Measurements from ENCODE around the gene RYR2.

Gene RYR2

GRCh38 chr1:237553078-237553477 lies 511.1 kb downstream of the RYR2 start:
- H4K91ac ChIP-seq (ENCODE audit: low read depth, low read length) = no peak overlapping the region
- no peak overlapping the region for H3K14ac ChIP-seq (ENCODE audit: low read length)
- H3K9ac ChIP-seq (ENCODE audit: low read length) = no peak overlapping the region
- H3K27ac ChIP-seq (ENCODE audit: low read depth, low read length) = no peak overlapping the region
- no peak overlapping the region for H2BK5ac ChIP-seq (ENCODE audit: low read depth, low read length, poor library complexity)
- H3K36me3 ChIP-seq (ENCODE audit: control insufficient read depth in 1 of 2, insufficient read depth in 2 of 2, low read length in 2 of 2) = peaks cover 2% of the 10 kb centered on the region in 2 experiments
- H3K27me3 ChIP-seq (ENCODE audit: insufficient read depth, low read length) = no peaks in the 10 kb centered on the region
- H4K8ac ChIP-seq (ENCODE audit: low read depth, low read length) = no peak overlapping the region
- no peak overlapping the region for H3K4me3 ChIP-seq (ENCODE audit: low read depth, low read length)
- no peak for DNase-seq
- no peaks in the 10 kb centered on the region for H3K79me2 ChIP-seq (ENCODE audit: control insufficient read depth, insufficient read depth, low read length, poor library complexity)
- H3K79me1 ChIP-seq (ENCODE audit: low read length) = no peaks in the 10 kb centered on the region
- no peak overlapping the region for H3K23ac ChIP-seq (ENCODE audit: low read length)
- H2AK5ac ChIP-seq (ENCODE audit: low read length) = no peak overlapping the region
- H3K4ac ChIP-seq (ENCODE audit: low read depth, low read length) = no peak overlapping the region
- H4K12ac ChIP-seq (ENCODE audit: low read depth, low read length) = no peak overlapping the region
- WGBS (ENCODE audit: extremely low coverage, insufficient coverage, insufficient read length) = no CpG with 5 or more reads among the region's 1 CpG
- H3K4me1 ChIP-seq (ENCODE audit: control insufficient read depth in 1 of 2, insufficient read depth in 2 of 2, low read length in 2 of 2) = no peaks in the 10 kb centered on the region
- no peak overlapping the region for H2BK120ac ChIP-seq (ENCODE audit: insufficient read depth, low read length, poor library complexity)
- H3K18ac ChIP-seq (ENCODE audit: low read length) = no peak overlapping the region
- H3K4me2 ChIP-seq (ENCODE audit: low read length) = no peak overlapping the region
- H2AFZ ChIP-seq (ENCODE audit: insufficient read depth, low read length, poor library complexity) = no peak overlapping the region
- H2BK12ac ChIP-seq (ENCODE audit: low read length) = no peak overlapping the region
- H3K9me3 ChIP-seq (ENCODE audit: insufficient read depth, low read depth, low read length) = no peaks in the 10 kb centered on the region

GRCh38 chr1:237556911-237557310 lies 514.9 kb downstream of the RYR2 start:
- Histone ChIP-seq H2BK5ac (ENCODE audit: low read depth, low read length, poor library complexity) (no peak overlapping the region), H3K27me3 (ENCODE audit: insufficient read depth, low read length) (no peaks in the 10 kb centered on the region), H3K27ac (ENCODE audit: low read depth, low read length) (no peak overlapping the region), H2BK12ac (ENCODE audit: low read length) (no peak overlapping the region), H3K9me3 (ENCODE audit: insufficient read depth, low read depth, low read length) (no peaks in the 10 kb centered on the region), H3K14ac (ENCODE audit: low read length) (no peak overlapping the region), H3K4ac (ENCODE audit: low read depth, low read length) (no peak overlapping the region), H3K9ac (ENCODE audit: low read length) (no peak overlapping the region), H4K91ac (ENCODE audit: low read depth, low read length) (no peak overlapping the region), H3K4me2 (ENCODE audit: low read length) (no peak overlapping the region), H3K4me1 (ENCODE audit: control insufficient read depth in 1 of 2, insufficient read depth in 2 of 2, low read length in 2 of 2) (no peaks in the 10 kb centered on the region), H3K79me1 (ENCODE audit: low read length) (no peaks in the 10 kb centered on the region), H3K23ac (ENCODE audit: low read length) (no peak overlapping the region), H2BK120ac (ENCODE audit: insufficient read depth, low read length, poor library complexity) (no peak overlapping the region), H3K36me3 (ENCODE audit: control insufficient read depth in 1 of 2, insufficient read depth in 2 of 2, low read length in 2 of 2) (no peaks in the 10 kb centered on the region), H2AFZ (ENCODE audit: insufficient read depth, low read length, poor library complexity) (no peak overlapping the region), H4K12ac (ENCODE audit: low read depth, low read length) (no peak overlapping the region), H3K4me3 (ENCODE audit: low read depth, low read length) (no peak overlapping the region), H3K79me2 (ENCODE audit: control insufficient read depth, insufficient read depth, low read length, poor library complexity) (no peaks in the 10 kb centered on the region), H4K8ac (ENCODE audit: low read depth, low read length) (no peak overlapping the region), H3K18ac (ENCODE audit: low read length) (no peak overlapping the region), H2AK5ac (ENCODE audit: low read length) (no peak overlapping the region)
- WGBS (ENCODE audit: extremely low coverage, insufficient coverage, insufficient read length) = no CpG with 5 or more reads among the region's 3 CpGs
- DNase-seq = no peak

- H3K4me3 ChIP-seq (ENCODE audit: low read depth, low read length) = no peak overlapping the region
- no peak overlapping the region for H2BK12ac ChIP-seq (ENCODE audit: low read length)
- no peak overlapping the region for H4K8ac ChIP-seq (ENCODE audit: low read depth, low read length)
- H3K4me1 ChIP-seq (ENCODE audit: control insufficient read depth in 1 of 2, insufficient read depth in 2 of 2, low read length in 2 of 2) = no peaks in the 10 kb centered on the region
- no peak overlapping the region for H2BK120ac ChIP-seq (ENCODE audit: insufficient read depth, low read length, poor library complexity)
- WGBS (ENCODE audit: extremely low coverage, insufficient coverage, insufficient read length) = no CpG with 5 or more reads among the region's 4 CpGs
- no peak overlapping the region for H3K18ac ChIP-seq (ENCODE audit: low read length)
- no peaks in the 10 kb centered on the region for H3K36me3 ChIP-seq (ENCODE audit: control insufficient read depth in 1 of 2, insufficient read depth in 2 of 2, low read length in 2 of 2)
- H3K9ac ChIP-seq (ENCODE audit: low read length) = no peak overlapping the region
- no peak overlapping the region for H2AFZ ChIP-seq (ENCODE audit: insufficient read depth, low read length, poor library complexity)
- H4K91ac ChIP-seq (ENCODE audit: low read depth, low read length) = no peak overlapping the region
- no peaks in the 10 kb centered on the region for H3K9me3 ChIP-seq (ENCODE audit: insufficient read depth, low read depth, low read length)
- H2BK5ac ChIP-seq (ENCODE audit: low read depth, low read length, poor library complexity) = no peak overlapping the region
- H3K14ac ChIP-seq (ENCODE audit: low read length) = no peak overlapping the region
- no peaks in the 10 kb centered on the region for H3K27me3 ChIP-seq (ENCODE audit: insufficient read depth, low read length)
- H3K23ac ChIP-seq (ENCODE audit: low read length) = no peak overlapping the region
- no peak overlapping the region for H4K12ac ChIP-seq (ENCODE audit: low read depth, low read length)
- no peaks in the 10 kb centered on the region for H3K79me1 ChIP-seq (ENCODE audit: low read length)
- no peak overlapping the region for H3K4ac ChIP-seq (ENCODE audit: low read depth, low read length)
- H2AK5ac ChIP-seq (ENCODE audit: low read length) = no peak overlapping the region
- H3K4me2 ChIP-seq (ENCODE audit: low read length) = no peak overlapping the region
- no peaks in the 10 kb centered on the region for H3K79me2 ChIP-seq (ENCODE audit: control insufficient read depth, insufficient read depth, low read length, poor library complexity)
- DNase-seq = peak; percentile 24 to 95
- no peak overlapping the region for H3K27ac ChIP-seq (ENCODE audit: low read depth, low read length)
Observed at GRCh38 chr1:237562242-237562823, 520.3 kb downstream of the RYR2 start.

GRCh38 chr1:237565236-237565635 lies 523.3 kb downstream of the RYR2 start:
- Histone ChIP-seq H3K79me2 (ENCODE audit: control insufficient read depth, insufficient read depth, low read length, poor library complexity) (no peaks in the 10 kb centered on the region), H4K8ac (ENCODE audit: low read depth, low read length) (no peak overlapping the region), H4K91ac (ENCODE audit: low read depth, low read length) (no peak overlapping the region), H3K4me1 (ENCODE audit: control insufficient read depth in 1 of 2, insufficient read depth in 2 of 2, low read length in 2 of 2) (no peaks in the 10 kb centered on the region), H2BK5ac (ENCODE audit: low read depth, low read length, poor library complexity) (no peak overlapping the region), H2AFZ (ENCODE audit: insufficient read depth, low read length, poor library complexity) (no peak overlapping the region), H3K4me3 (ENCODE audit: low read depth, low read length) (no peak overlapping the region), H3K18ac (ENCODE audit: low read length) (no peak overlapping the region), H3K4me2 (ENCODE audit: low read length) (no peak overlapping the region), H2AK5ac (ENCODE audit: low read length) (no peak overlapping the region), H3K9ac (ENCODE audit: low read length) (no peak overlapping the region), H3K14ac (ENCODE audit: low read length) (no peak overlapping the region), H3K79me1 (ENCODE audit: low read length) (no peaks in the 10 kb centered on the region), H2BK12ac (ENCODE audit: low read length) (no peak overlapping the region), H3K4ac (ENCODE audit: low read depth, low read length) (no peak overlapping the region), H3K27me3 (ENCODE audit: insufficient read depth, low read length) (no peaks in the 10 kb centered on the region), H4K12ac (ENCODE audit: low read depth, low read length) (no peak overlapping the region), H3K36me3 (ENCODE audit: control insufficient read depth in 1 of 2, insufficient read depth in 2 of 2, low read length in 2 of 2) (no peaks in the 10 kb centered on the region), H3K27ac (ENCODE audit: low read depth, low read length) (no peak overlapping the region), H2BK120ac (ENCODE audit: insufficient read depth, low read length, poor library complexity) (no peak overlapping the region), H3K23ac (ENCODE audit: low read length) (no peak overlapping the region), H3K9me3 (ENCODE audit: insufficient read depth, low read depth, low read length) (no peaks in the 10 kb centered on the region)
- WGBS (ENCODE audit: extremely low coverage, insufficient coverage, insufficient read length) = no CpG with 5 or more reads among the region's 7 CpGs
- DNase-seq = peak; percentile 74 to 85
